ENCODE measurements around the gene RTL1.

RTL1 gene

GRCh38 chr14:100845341-100845740, 58.2 kb downstream of the RTL1 start:
- no peak for DNase-seq

GRCh38 chr14:100844846-100845245, 58.7 kb downstream of the RTL1 start:
- no peak for DNase-seq

- DNase-seq = no peak
Measured at GRCh38 chr14:100844421-100844820, 59.1 kb downstream of the RTL1 start.

- DNase-seq = no peak
Measured at GRCh38 chr14:100844082-100844408, 59.5 kb downstream of the RTL1 start.

- peak; percentile 47 for DNase-seq
Measured at GRCh38 chr14:100842799-100843198, 60.7 kb downstream of the RTL1 start.

GRCh38 chr14:100841761-100842403, 61.6 kb downstream of the RTL1 start:
- no peak for DNase-seq

GRCh38 chr14:100841066-100841760, 62.3 kb downstream of the RTL1 start:
- no peak for DNase-seq

- no peak for DNase-seq
Measured at GRCh38 chr14:100840286-100841065, 63.0 kb downstream of the RTL1 start.

GRCh38 chr14:100839681-100840111, 63.8 kb downstream of the RTL1 start:
- no peak for DNase-seq

GRCh38 chr14:100839315-100839585, 64.3 kb downstream of the RTL1 start:
- DNase-seq = no peak

GRCh38 chr14:100838493-100839314, 64.8 kb downstream of the RTL1 start:
- DNase-seq = no peak

GRCh38 chr14:100837805-100838350, 65.6 kb downstream of the RTL1 start:
- no peak for DNase-seq

GRCh38 chr14:100836941-100837804, 66.3 kb downstream of the RTL1 start:
- no peak for DNase-seq

- no peak for DNase-seq
Measured at GRCh38 chr14:100836311-100836805, 67.2 kb downstream of the RTL1 start.

- no peak for DNase-seq
Measured at GRCh38 chr14:100835548-100836310, 67.8 kb downstream of the RTL1 start.

- DNase-seq = no peak
Measured at GRCh38 chr14:100834794-100835547, 68.6 kb downstream of the RTL1 start.

- DNase-seq = no peak
Measured at GRCh38 chr14:100834082-100834793, 69.3 kb downstream of the RTL1 start.

GRCh38 chr14:100832311-100832960, 71.1 kb downstream of the RTL1 start:
- DNase-seq = no peak

- DNase-seq = no peak
Measured at GRCh38 chr14:100830681-100831080, 72.8 kb downstream of the RTL1 start.
